OCI-LY1 (cell line): Measurements from ENCODE around the gene ARFGAP3.

Experiments
- H2AFZ ChIP-seq: fragments of 200-600 bp; sonication (generic), shearing (Covaris generic); 2 replicates; pipeline ENCODE4 v1.6.0; 2014; ENCODE audit warnings: antibody characterized with exemption, mild to moderate bottlenecking, low read length
- H3F3A ChIP-seq: fragments of 200-600 bp; sonication (generic), shearing (Covaris generic); 2 replicates; pipeline ENCODE4 v1.6.0; 2014; ENCODE audit warnings: mild to moderate bottlenecking, antibody characterized with exemption, low read length, moderate library complexity; ENCODE audit not compliant: insufficient read depth
- H3K27ac ChIP-seq: fragments of 200-600 bp; sonication (generic); 2 replicates; pipeline ENCODE4 v1.5.1; 2014; ENCODE audit warnings: low read length, mixed run types, mild to moderate bottlenecking, low read depth; ENCODE audit not compliant: poor library complexity, severe bottlenecking
- H3K27me3 ChIP-seq: fragments of 200-600 bp; sonication (generic); 2 replicates; pipeline ENCODE4 v1.6.0; 2014; ENCODE audit warnings: antibody characterized with exemption, mild to moderate bottlenecking, low read length, moderate library complexity; ENCODE audit not compliant: insufficient read depth
- H3K36me3 ChIP-seq: fragments of 200-600 bp; sonication (generic); 2 replicates; pipeline ENCODE4 v1.6.1; 2014; ENCODE audit warnings: mild to moderate bottlenecking, antibody characterized with exemption, low read length, moderate library complexity, mixed read lengths; ENCODE audit not compliant: insufficient read depth
- H3K4me1 ChIP-seq: fragments of 200-600 bp; sonication (generic); 2 replicates; pipeline ENCODE4 v1.5.1; 2014; ENCODE audit warnings: mild to moderate bottlenecking, low read length, moderate library complexity; ENCODE audit not compliant: insufficient read depth, severe bottlenecking
- H3K4me2 ChIP-seq: fragments of 200-600 bp; sonication (generic), shearing (Covaris generic); 2 replicates; pipeline ENCODE4 v1.6.1; 2014; ENCODE audit warnings: low read length
- H3K4me3 ChIP-seq: fragments of 200-600 bp; sonication (generic); 2 replicates; pipeline ENCODE4 v1.5.1; 2014; ENCODE audit warnings: low read length, low read depth, mild to moderate bottlenecking, mixed read lengths; ENCODE audit not compliant: poor library complexity, severe bottlenecking
- H3K79me2 ChIP-seq: fragments of 200-600 bp; shearing (Covaris generic); 2 replicates; pipeline ENCODE4 v1.6.1; 2016; ENCODE audit warnings: mixed run types, low read length, mixed read lengths; ENCODE audit not compliant: insufficient read depth
- H3K9ac ChIP-seq: fragments of 200-600 bp; sonication (generic), shearing (Covaris generic); 2 replicates; pipeline ENCODE4 v1.6.1; 2014; ENCODE audit warnings: mild to moderate bottlenecking, low read length, mixed read lengths
- H3K9me2 ChIP-seq: fragments of 200-600 bp; sonication (generic), shearing (Covaris generic); 2 replicates; pipeline ENCODE4 v1.6.1; 2014; ENCODE audit warnings: low read depth, mild to moderate bottlenecking, low read length, mixed read lengths
- H3K9me3 ChIP-seq: fragments of 200-600 bp; shearing (Covaris generic); 2 replicates; pipeline ENCODE4 v1.6.1; 2014; ENCODE audit warnings: low read length, mixed read lengths
- H4K20me1 ChIP-seq: fragments of 200-600 bp; sonication (generic), shearing (Covaris generic); 2 replicates; pipeline ENCODE4 v1.6.0; 2016; ENCODE audit warnings: mild to moderate bottlenecking, low read length; ENCODE audit not compliant: insufficient read depth
- EZH2 ChIP-seq: fragments of 200-600 bp; sonication (generic), shearing (Covaris generic); IDR thresholded peaks from 2 replicates; pipeline ENCODE4 v1.8.0; 2017; ENCODE audit warnings: borderline replicate concordance, mixed run types, mild to moderate bottlenecking, antibody characterized with exemption, low read length, moderate library complexity, mixed read lengths
- TF ChIP-seq, protein P1 (sequence below): fragments of 200-600 bp; sonication (generic), shearing (Covaris generic); IDR thresholded peaks from 2 replicates; pipeline ENCODE4 v1.5.1; 2017; ENCODE audit warnings: mild to moderate bottlenecking, antibody characterized with exemption, low read length, moderate library complexity, mixed read lengths

The ARFGAP3 gene

DNA sequence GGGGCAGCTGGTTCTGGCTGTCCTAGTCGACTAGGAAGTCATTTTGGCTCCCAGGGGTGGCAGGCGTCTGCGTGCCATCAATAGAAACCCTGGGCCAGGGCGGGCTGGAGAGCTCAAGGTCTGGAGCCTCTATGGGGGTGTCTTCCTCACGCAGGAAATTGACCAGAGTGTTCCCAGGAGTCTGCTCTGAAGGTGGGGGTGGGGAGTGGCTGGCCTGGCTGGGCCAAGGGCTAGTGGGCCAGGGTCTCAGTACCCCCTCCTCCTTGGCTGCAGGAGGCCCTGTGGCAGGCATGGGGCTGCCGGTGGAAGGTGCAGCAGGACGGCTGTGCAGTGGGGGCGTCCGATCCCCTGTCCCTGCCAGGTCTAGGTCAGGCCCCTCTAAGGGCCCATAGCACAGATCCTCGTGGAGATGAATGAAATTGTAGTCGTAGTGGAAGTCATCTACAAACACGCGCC is 64.6 kb downstream of the ARFGAP3 start:
- Histone ChIP-seq H3F3A (no peaks in the 10 kb centered on the region), H3K9ac (no peak overlapping the region), H3K27ac (no peak overlapping the region), H3K4me1 (no peaks in the 10 kb centered on the region), H3K36me3 (no peaks in the 10 kb centered on the region), H3K4me3 (no peak overlapping the region), H3K27me3 (no peaks in the 10 kb centered on the region), H3K4me2 (no peak overlapping the region), H3K9me2 (no peaks in the 10 kb centered on the region), H4K20me1 (no peaks in the 10 kb centered on the region), H3K9me3 (no peaks in the 10 kb centered on the region), H3K79me2 (no peaks in the 10 kb centered on the region), H2AFZ (no peak overlapping the region)
- TF ChIP-seq, protein P1, sequence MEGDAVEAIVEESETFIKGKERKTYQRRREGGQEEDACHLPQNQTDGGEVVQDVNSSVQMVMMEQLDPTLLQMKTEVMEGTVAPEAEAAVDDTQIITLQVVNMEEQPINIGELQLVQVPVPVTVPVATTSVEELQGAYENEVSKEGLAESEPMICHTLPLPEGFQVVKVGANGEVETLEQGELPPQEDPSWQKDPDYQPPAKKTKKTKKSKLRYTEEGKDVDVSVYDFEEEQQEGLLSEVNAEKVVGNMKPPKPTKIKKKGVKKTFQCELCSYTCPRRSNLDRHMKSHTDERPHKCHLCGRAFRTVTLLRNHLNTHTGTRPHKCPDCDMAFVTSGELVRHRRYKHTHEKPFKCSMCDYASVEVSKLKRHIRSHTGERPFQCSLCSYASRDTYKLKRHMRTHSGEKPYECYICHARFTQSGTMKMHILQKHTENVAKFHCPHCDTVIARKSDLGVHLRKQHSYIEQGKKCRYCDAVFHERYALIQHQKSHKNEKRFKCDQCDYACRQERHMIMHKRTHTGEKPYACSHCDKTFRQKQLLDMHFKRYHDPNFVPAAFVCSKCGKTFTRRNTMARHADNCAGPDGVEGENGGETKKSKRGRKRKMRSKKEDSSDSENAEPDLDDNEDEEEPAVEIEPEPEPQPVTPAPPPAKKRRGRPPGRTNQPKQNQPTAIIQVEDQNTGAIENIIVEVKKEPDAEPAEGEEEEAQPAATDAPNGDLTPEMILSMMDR: no peak
- TF ChIP-seq EZH2: no peak

DNA sequence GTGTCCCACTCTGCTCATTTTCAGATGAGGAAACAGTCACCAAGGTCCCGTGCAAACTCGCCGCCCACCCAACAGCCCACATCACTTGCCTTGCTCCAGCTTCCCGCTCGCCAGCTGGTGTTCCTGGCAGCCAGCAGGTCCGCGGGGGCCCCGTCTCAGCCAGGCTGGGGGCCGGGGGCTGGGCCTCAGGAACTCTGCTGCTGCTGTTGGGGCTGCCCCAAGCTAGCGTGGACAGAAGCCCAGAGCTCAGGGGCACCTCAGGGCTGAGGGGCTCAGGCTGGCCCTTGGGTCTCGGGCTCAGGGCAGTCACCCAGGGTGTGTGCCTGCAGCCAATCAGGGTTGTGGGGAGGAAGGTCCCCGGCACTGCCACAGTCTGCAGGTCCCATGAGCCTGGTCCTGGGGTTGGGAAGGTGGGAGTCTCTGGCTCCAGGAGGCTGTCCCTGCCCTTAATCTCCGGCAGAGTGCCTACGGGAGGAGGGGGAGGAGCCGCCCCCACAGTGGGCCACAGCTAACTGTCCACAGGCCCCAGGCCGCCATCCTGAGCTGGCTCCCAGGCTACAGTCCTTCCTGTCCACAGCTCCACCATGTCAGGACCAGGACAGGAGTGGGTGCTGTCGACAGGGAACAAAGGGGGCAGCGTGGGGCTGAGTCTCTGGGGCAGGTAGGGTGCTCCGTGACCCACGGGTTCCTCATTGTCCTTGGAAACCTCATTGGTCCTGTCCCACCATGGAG is 65.2 kb downstream of the ARFGAP3 start:
- H3K4me1 ChIP-seq: no peaks in the 10 kb centered on the region
- no peak overlapping the region for H2AFZ ChIP-seq

DNA sequence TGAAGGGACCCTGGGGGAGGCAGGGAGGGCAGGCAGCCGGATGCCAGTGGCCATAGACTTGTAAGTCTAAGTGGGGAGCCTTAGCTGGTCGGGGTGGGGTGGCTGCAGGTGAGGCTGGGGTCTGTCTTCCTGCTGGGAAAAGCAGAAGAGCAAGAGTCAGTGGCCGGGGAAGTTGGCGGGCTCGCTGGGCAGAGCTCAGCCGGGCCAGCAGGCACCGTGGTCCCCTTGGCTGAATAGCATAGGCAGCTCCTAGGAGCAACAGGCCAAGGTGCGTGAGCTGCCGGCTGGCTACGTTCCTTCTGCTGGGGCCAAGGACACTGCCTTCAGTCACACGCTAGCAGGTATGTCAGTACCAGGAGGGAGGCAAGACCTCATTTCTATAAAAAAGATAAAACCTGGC is 68.6 kb downstream of the ARFGAP3 start:
- Histone ChIP-seq H3K79me2 (no peaks in the 10 kb centered on the region), H3K4me2 (no peak overlapping the region), H3K36me3 (no peaks in the 10 kb centered on the region), H3K4me3 (no peak overlapping the region), H3F3A (no peaks in the 10 kb centered on the region), H2AFZ (no peak overlapping the region), H4K20me1 (no peaks in the 10 kb centered on the region), H3K9me2 (no peaks in the 10 kb centered on the region), H3K27me3 (no peaks in the 10 kb centered on the region), H3K9me3 (no peaks in the 10 kb centered on the region), H3K4me1 (no peaks in the 10 kb centered on the region), H3K27ac (no peak overlapping the region), H3K9ac (no peak overlapping the region)
- TF ChIP-seq, protein P1: no peak
- TF ChIP-seq EZH2: no peak

More for the DNA sequence above, 65.2 kb downstream of the ARFGAP3 start:
- no peaks in the 10 kb centered on the region for H3F3A ChIP-seq
- TF ChIP-seq EZH2: no peak
- TF ChIP-seq, protein P1: no peak
- H3K9ac ChIP-seq: no peak overlapping the region
- no peaks in the 10 kb centered on the region for H4K20me1 ChIP-seq
- H3K27me3 ChIP-seq: no peaks in the 10 kb centered on the region
- H3K4me3 ChIP-seq: no peak overlapping the region
- H3K9me3 ChIP-seq: no peaks in the 10 kb centered on the region
- H3K36me3 ChIP-seq: no peaks in the 10 kb centered on the region
- H3K9me2 ChIP-seq: no peaks in the 10 kb centered on the region
- H3K79me2 ChIP-seq: no peaks in the 10 kb centered on the region
- no peak overlapping the region for H3K4me2 ChIP-seq
- H3K27ac ChIP-seq: no peak overlapping the region
